Measurements from ENCODE around the gene SMOC2. TPM values are rescaled to one million over a fixed set of nuclear protein-coding genes. Genes with fewer than 3 reads are reported as not detected.

Gene SMOC2
- total RNA-seq, 1 experiment from 2014 or later = 0.42 TPM

- intact Hi-C loops (cut with micrococcal nuclease) = no loop called here
Observed at GRCh38 chr6:168716581-168716980, 275.6 kb downstream of the SMOC2 start.

GRCh38 chr6:168717491-168717890 is 276.5 kb downstream of the SMOC2 start:
- ChIA-PET CTCF (no interaction called here), POLR2A (no interaction called here), RAD21 (ENCODE audit: low non-redundant PET in 1 of 2, low total read pairs in 2 of 2, uncharacterized antibody in 2 of 2, unreplicated experiment in 2 of 2) (no interaction called here)
- Histone ChIP-seq H4K20me1 (ENCODE audit: insufficient read depth) (no peaks in the 10 kb centered on the region), H3K4me1 (ENCODE audit: control insufficient read depth in 1 of 2, insufficient read depth in 2 of 2, low read length in 2 of 2) (peaks cover 0 to 6% of the 10 kb centered on the region in 2 experiments; a peak in 1 of 4 replicates), H3K27me3 (ENCODE audit: insufficient read depth, low read length) (no peaks in the 10 kb centered on the region), H3K9me3 (ENCODE audit: control insufficient read depth in 1 of 2, insufficient read depth in 1 of 2, low read depth in 1 of 2, low read length in 2 of 2) (no peaks in the 10 kb centered on the region), H3K36me3 (ENCODE audit: control insufficient read depth in 1 of 2, insufficient read depth in 2 of 2, low read length in 2 of 2) (no peaks in the 10 kb centered on the region), H3K79me2 (ENCODE audit: insufficient read depth, low read length) (no peaks in the 10 kb centered on the region), H3K9ac (ENCODE audit: low read length) (no peak overlapping the region), H2AFZ (ENCODE audit: low read depth, low read length, poor library complexity, severe bottlenecking) (no peak overlapping the region), H3K27ac (ENCODE audit: low read depth, low read length) (no peak overlapping the region), H3K4me2 (ENCODE audit: low read length) (no peak overlapping the region), H3K9me2 (ENCODE audit: insufficient read depth) (no peaks in the 10 kb centered on the region), H3K4me3 (replicated peaks in 1 of 2; ENCODE audit: low read depth in 1 of 2, low read length in 2 of 2) (no peak overlapping the region)
- BruUV-seq (replicated peaks) = no TSS peak
- intact Hi-C loops (cut with micrococcal nuclease) = no loop called here
- ATAC-seq (no peak), DNase-seq (ENCODE audit: low read depth, low spot score) (no peak)
- TF ChIP-seq POLR2AphosphoS5 (IDR thresholded peaks at IDR 0.05; ENCODE audit: low read depth, low read length) (no peak), MAX (IDR thresholded peaks at IDR 0.05) (no peak), CTCF (IDR thresholded peaks at IDR 0.05 in 2 of 3, conservative IDR thresholded peaks at IDR 0.05 in 1 of 3; ENCODE audit: borderline replicate concordance in 1 of 3, insufficient read depth in 1 of 3, low read depth in 2 of 3, low read length in 2 of 3) (no peak), SIN3A (IDR thresholded peaks at IDR 0.05; ENCODE audit: low read depth) (no peak), REST (IDR thresholded peaks at IDR 0.05; ENCODE audit: low read depth) (no peak), ZFX (IDR thresholded peaks at IDR 0.05) (no peak), EGR1 (IDR thresholded peaks at IDR 0.05; ENCODE audit: low read depth) (no peak)

More at GRCh38 chr6:168716581-168716980, 275.6 kb downstream of the SMOC2 start:
- Histone ChIP-seq H3K4me2 (ENCODE audit: low read length) (no peak overlapping the region), H3K27me3 (ENCODE audit: insufficient read depth, low read length) (no peaks in the 10 kb centered on the region), H3K4me3 (replicated peaks in 1 of 2; ENCODE audit: low read depth in 1 of 2, low read length in 2 of 2) (no peak overlapping the region), H3K36me3 (ENCODE audit: control insufficient read depth in 1 of 2, insufficient read depth in 2 of 2, low read length in 2 of 2) (no peaks in the 10 kb centered on the region), H2AFZ (ENCODE audit: low read depth, low read length, poor library complexity, severe bottlenecking) (no peak overlapping the region), H3K27ac (ENCODE audit: low read depth, low read length) (no peak overlapping the region), H3K9ac (ENCODE audit: low read length) (no peak overlapping the region), H4K20me1 (ENCODE audit: insufficient read depth) (no peaks in the 10 kb centered on the region), H3K4me1 (ENCODE audit: control insufficient read depth in 1 of 2, insufficient read depth in 2 of 2, low read length in 2 of 2) (peaks cover 0 to 6% of the 10 kb centered on the region in 2 experiments; a peak in 1 of 4 replicates), H3K79me2 (ENCODE audit: insufficient read depth, low read length) (no peaks in the 10 kb centered on the region), H3K9me2 (ENCODE audit: insufficient read depth) (no peaks in the 10 kb centered on the region), H3K9me3 (ENCODE audit: control insufficient read depth in 1 of 2, insufficient read depth in 1 of 2, low read depth in 1 of 2, low read length in 2 of 2) (no peaks in the 10 kb centered on the region)
- ChIA-PET POLR2A (no interaction called here), CTCF (no interaction called here), RAD21 (ENCODE audit: low non-redundant PET in 1 of 2, low total read pairs in 2 of 2, uncharacterized antibody in 2 of 2, unreplicated experiment in 2 of 2) (no interaction called here)
- BruUV-seq (replicated peaks) = no TSS peak
- no peak for TF ChIP-seq SP1 (IDR thresholded peaks at IDR 0.05; ENCODE audit: low read depth)
- TF ChIP-seq ELF1 (IDR thresholded peaks at IDR 0.05; ENCODE audit: borderline replicate concordance, low read depth) = no peak
- TF ChIP-seq ZBTB33 (IDR thresholded peaks at IDR 0.05; ENCODE audit: extremely low read depth, insufficient replicate concordance, low read length) = no peak
- no peak for TF ChIP-seq ZFX (IDR thresholded peaks at IDR 0.05)
- no peak for TF ChIP-seq JUND (IDR thresholded peaks at IDR 0.05)
- TF ChIP-seq POLR2A (IDR thresholded peaks at IDR 0.05; ENCODE audit: borderline replicate concordance, extremely low read depth, insufficient read depth, insufficient read length) = no peak
- no peak for TF ChIP-seq EGR1 (IDR thresholded peaks at IDR 0.05; ENCODE audit: low read depth)
- DNase-seq (ENCODE audit: low read depth, low spot score) (no peak), ATAC-seq (no peak)
